Measurements from ENCODE around the gene CD96. TPM values are rescaled to one million over a fixed set of nuclear protein-coding genes. Genes with fewer than 3 reads are reported as not detected.

CD96 gene
- total RNA-seq (2022) (0.59 and 1.5 TPM in 2 replicates), Bru-seq, nascent RNA (percentile 23 among the genes with signal in this experiment), BruChase-seq, experiment 1, labeled RNA remaining after a 2-hour chase (percentile 18 among the genes with signal in this experiment), BruChase-seq, experiment 2, labeled RNA remaining after a 6-hour chase (percentile 16 among the genes with signal in this experiment)
- long read RNA-seq, partial matches to known transcripts = 0 of 1 reads
- long read RNA-seq, other reads (novel, unspliced or antisense) = 1 of 1 reads

GRCh38 chr3:111541911-111542483, at the start of gene CD96:
Gene CD96, plus strand, starts transcription at chr3:111542197. Its CDS starts 52 bp downstream, at chr3:111542249.
- Mint-ChIP-seq H3K27me3 (ENCODE audit: insufficient read depth, unreplicated experiment) (no peaks in the 10 kb centered on the region), H3K4me3 (ENCODE audit: unreplicated experiment) (no peak within 1 kb of the TSS), H3K4me1 (ENCODE audit: low read depth, unreplicated experiment) (peaks cover 11% of the 10 kb centered on the region), H3K9me3 (ENCODE audit: unreplicated experiment) (no peaks in the 10 kb centered on the region), H3K36me3 (ENCODE audit: insufficient read depth, unreplicated experiment) (no peaks in the 10 kb centered on the region), H3K27ac (ENCODE audit: unreplicated experiment) (no peak within 1 kb of the TSS)
- CTCF ChIA-PET = no interaction called here
- Histone ChIP-seq H3K27me3 (replicated peaks; ENCODE audit: control insufficient read depth, insufficient read depth, low read length) (no peaks in the 10 kb centered on the region), H3K9me3 (no peaks in the 10 kb centered on the region), H3K36me3 (ENCODE audit: control insufficient read depth, insufficient read depth, low read length) (no peaks in the 10 kb centered on the region), H3K4me1 (peaks cover 19% of the 10 kb centered on the region), H3K4me3 (ENCODE audit: low read depth, low read length) (no peak within 1 kb of the TSS)
- POLR2A ChIA-PET = no interaction called here
- no peak for TF ChIP-seq CTCF (IDR thresholded peaks at IDR 0.05; ENCODE audit: insufficient read depth in 1 of 2, low read depth in 1 of 2, low read length in 1 of 2, severe bottlenecking in 1 of 2, unreplicated experiment in 1 of 2)
- BruUV-seq (replicated peaks) = no TSS peak
- intact Hi-C loops (cut with micrococcal nuclease; ENCODE audit: unreplicated experiment) = loop anchor here (5.0 kb wide), 1 partner anchor 470 kb away; the partner anchor contains the start of gene NECTIN3
- no peak for DNase-seq

DNA sequence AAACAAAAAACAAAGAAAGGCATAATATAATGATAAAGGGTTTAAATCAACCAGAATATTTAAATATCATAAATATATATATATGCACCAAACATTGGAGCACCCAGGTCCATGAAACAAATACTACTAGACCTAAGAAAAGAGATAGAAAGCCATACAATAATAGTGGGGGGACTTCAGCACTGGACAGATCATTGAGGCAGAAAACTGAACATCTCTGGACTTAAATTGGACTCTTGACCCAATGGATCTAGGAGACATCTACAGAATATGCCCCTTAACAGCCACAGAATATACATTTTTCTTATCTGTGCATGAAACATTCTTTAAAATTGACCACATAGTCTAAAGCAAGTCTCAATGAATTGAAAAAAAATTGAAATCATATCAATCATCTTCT, 48.7 kb upstream of the CD96 start:
- no peaks in the 10 kb centered on the region for H3K36me3 Mint-ChIP-seq (ENCODE audit: insufficient read depth, unreplicated experiment)
- H3K4me1 Mint-ChIP-seq (ENCODE audit: low read depth, unreplicated experiment) = no peaks in the 10 kb centered on the region
- TF ChIP-seq CTCF (IDR thresholded peaks at IDR 0.05; ENCODE audit: insufficient read depth in 1 of 2, low read depth in 1 of 2, low read length in 1 of 2, severe bottlenecking in 1 of 2, unreplicated experiment in 1 of 2) = no peak
- H3K9me3 ChIP-seq = no peaks in the 10 kb centered on the region
- H3K9me3 Mint-ChIP-seq (ENCODE audit: unreplicated experiment) = no peaks in the 10 kb centered on the region
- DNase-seq = no peak
- intact Hi-C loops (cut with micrococcal nuclease; ENCODE audit: unreplicated experiment) = no loop called here
- POLR2A ChIA-PET = no interaction called here
- H3K27me3 ChIP-seq (replicated peaks; ENCODE audit: control insufficient read depth, insufficient read depth, low read length) = no peaks in the 10 kb centered on the region
- no peaks in the 10 kb centered on the region for H3K27me3 Mint-ChIP-seq (ENCODE audit: insufficient read depth, unreplicated experiment)
- H3K4me3 ChIP-seq (ENCODE audit: low read depth, low read length) = no peak overlapping the region
- H3K4me3 Mint-ChIP-seq (ENCODE audit: unreplicated experiment) = no peak overlapping the region
- no TSS peak for BruUV-seq (replicated peaks)
- H3K27ac Mint-ChIP-seq (ENCODE audit: unreplicated experiment) = no peak overlapping the region
- H3K36me3 ChIP-seq (ENCODE audit: control insufficient read depth, insufficient read depth, low read length) = no peaks in the 10 kb centered on the region
- CTCF ChIA-PET = no interaction called here
- no peaks in the 10 kb centered on the region for H3K4me1 ChIP-seq

GRCh38 chr3:111496894-111497559, 45.0 kb upstream of the CD96 start:
- Mint-ChIP-seq H3K9me3 (ENCODE audit: unreplicated experiment) (no peaks in the 10 kb centered on the region), H3K36me3 (ENCODE audit: insufficient read depth, unreplicated experiment) (no peaks in the 10 kb centered on the region), H3K4me1 (ENCODE audit: low read depth, unreplicated experiment) (no peaks in the 10 kb centered on the region), H3K27ac (ENCODE audit: unreplicated experiment) (no peak overlapping the region), H3K27me3 (ENCODE audit: insufficient read depth, unreplicated experiment) (no peaks in the 10 kb centered on the region), H3K4me3 (ENCODE audit: unreplicated experiment) (no peak overlapping the region)
- no peak for DNase-seq
- BruUV-seq (replicated peaks) = no TSS peak
- H3K27me3 ChIP-seq (replicated peaks; ENCODE audit: control insufficient read depth, insufficient read depth, low read length) = no peaks in the 10 kb centered on the region
- no peaks in the 10 kb centered on the region for H3K36me3 ChIP-seq (ENCODE audit: control insufficient read depth, insufficient read depth, low read length)
- TF ChIP-seq CTCF (IDR thresholded peaks at IDR 0.05; ENCODE audit: insufficient read depth in 1 of 2, low read depth in 1 of 2, low read length in 1 of 2, severe bottlenecking in 1 of 2, unreplicated experiment in 1 of 2) = no peak
- CTCF ChIA-PET = no interaction called here
- POLR2A ChIA-PET = no interaction called here
- H3K9me3 ChIP-seq = no peaks in the 10 kb centered on the region
- no peaks in the 10 kb centered on the region for H3K4me1 ChIP-seq
- intact Hi-C loops (cut with micrococcal nuclease; ENCODE audit: unreplicated experiment) = no loop called here
- no peak overlapping the region for H3K4me3 ChIP-seq (ENCODE audit: low read depth, low read length)
